DND-41 (cell line): Measurements from ENCODE around the gene ARHGAP8.

ENCODE experiments used
- ATAC-seq: fragments of 200-7000 bp; cut with Tn5 transposase; 3 replicates; pipeline ENCODE4 v1.9.1; 2021; ENCODE audit warnings: low read depth; ENCODE audit not compliant: insufficient read depth
- DNase-seq: peaks from one replicate; pipeline ENCODE4 v3.0.0-alpha.2; 2020
- H2AFZ ChIP-seq: 2 replicates; pipeline ENCODE4 v1.6.0; 2012; ENCODE audit warnings: low read depth, low read length
- H3K27ac ChIP-seq: 2 replicates; pipeline ENCODE4 v1.5.1; 2012; ENCODE audit warnings: low read length, inconsistent platforms
- H3K27me3 ChIP-seq: fragments of 200-600 bp; sonication (generic); 2 replicates; pipeline ENCODE4 v1.6.0; 2012; ENCODE audit warnings: low read length, mild to moderate bottlenecking, inconsistent platforms; ENCODE audit not compliant: insufficient read depth, poor library complexity
- H3K36me3 ChIP-seq: 2 replicates; pipeline ENCODE4 v1.5.1; 2012; ENCODE audit warnings: low read length, inconsistent platforms; ENCODE audit not compliant: insufficient read depth
- H3K4me1 ChIP-seq: 2 replicates; pipeline ENCODE4 v1.5.1; 2012; ENCODE audit warnings: mild to moderate bottlenecking, low read length; ENCODE audit not compliant: insufficient read depth
- H3K4me2 ChIP-seq: 2 replicates; pipeline ENCODE4 v1.6.0; 2012; ENCODE audit warnings: mild to moderate bottlenecking, moderate library complexity, low read length, inconsistent platforms; ENCODE audit not compliant: insufficient read depth
- H3K4me3 ChIP-seq, 2 experiments: fragments of 200-600 bp in 1 of 2; shearing (Covaris generic) in 1 of 2; 2 replicates each; pipeline ENCODE4 v1.5.1; 2012 to 2016; ENCODE audit warnings: inconsistent platforms in 2 of 2, low read length in 2 of 2, mild to moderate bottlenecking in 2 of 2, low read depth in 1 of 2, moderate library complexity in 1 of 2
- H3K79me2 ChIP-seq: 2 replicates; pipeline ENCODE4 v1.6.0; 2012; ENCODE audit warnings: low read length, inconsistent platforms; ENCODE audit not compliant: insufficient read depth
- H3K9ac ChIP-seq: 2 replicates; pipeline ENCODE4 v1.6.0; 2012; ENCODE audit warnings: low read depth, mild to moderate bottlenecking, inconsistent platforms, low read length, moderate library complexity
- H3K9me3 ChIP-seq: 2 replicates; pipeline ENCODE4 v1.5.1; 2012; ENCODE audit warnings: low read length, moderate library complexity, mild to moderate bottlenecking, inconsistent platforms; ENCODE audit not compliant: insufficient read depth, severe bottlenecking
- H4K20me1 ChIP-seq: 2 replicates; pipeline ENCODE4 v1.6.0; 2012; ENCODE audit warnings: low read length; ENCODE audit not compliant: insufficient read depth
- EZH2 ChIP-seq: IDR thresholded peaks from 3 replicates; pipeline ENCODE4 v1.6.1; 2012; ENCODE audit warnings: borderline replicate concordance, low read depth, mild to moderate bottlenecking, moderate library complexity, low read length, inconsistent platforms; ENCODE audit not compliant: severe bottlenecking
- TF ChIP-seq, protein P1 (sequence below): IDR thresholded peaks from 2 replicates; pipeline ENCODE4 v1.5.1; 2012; ENCODE audit warnings: borderline replicate concordance, low read length, moderate library complexity, mild to moderate bottlenecking; ENCODE audit not compliant: poor library complexity, severe bottlenecking; ENCODE audit errors: extremely low read depth

The ARHGAP8 gene

DNA sequence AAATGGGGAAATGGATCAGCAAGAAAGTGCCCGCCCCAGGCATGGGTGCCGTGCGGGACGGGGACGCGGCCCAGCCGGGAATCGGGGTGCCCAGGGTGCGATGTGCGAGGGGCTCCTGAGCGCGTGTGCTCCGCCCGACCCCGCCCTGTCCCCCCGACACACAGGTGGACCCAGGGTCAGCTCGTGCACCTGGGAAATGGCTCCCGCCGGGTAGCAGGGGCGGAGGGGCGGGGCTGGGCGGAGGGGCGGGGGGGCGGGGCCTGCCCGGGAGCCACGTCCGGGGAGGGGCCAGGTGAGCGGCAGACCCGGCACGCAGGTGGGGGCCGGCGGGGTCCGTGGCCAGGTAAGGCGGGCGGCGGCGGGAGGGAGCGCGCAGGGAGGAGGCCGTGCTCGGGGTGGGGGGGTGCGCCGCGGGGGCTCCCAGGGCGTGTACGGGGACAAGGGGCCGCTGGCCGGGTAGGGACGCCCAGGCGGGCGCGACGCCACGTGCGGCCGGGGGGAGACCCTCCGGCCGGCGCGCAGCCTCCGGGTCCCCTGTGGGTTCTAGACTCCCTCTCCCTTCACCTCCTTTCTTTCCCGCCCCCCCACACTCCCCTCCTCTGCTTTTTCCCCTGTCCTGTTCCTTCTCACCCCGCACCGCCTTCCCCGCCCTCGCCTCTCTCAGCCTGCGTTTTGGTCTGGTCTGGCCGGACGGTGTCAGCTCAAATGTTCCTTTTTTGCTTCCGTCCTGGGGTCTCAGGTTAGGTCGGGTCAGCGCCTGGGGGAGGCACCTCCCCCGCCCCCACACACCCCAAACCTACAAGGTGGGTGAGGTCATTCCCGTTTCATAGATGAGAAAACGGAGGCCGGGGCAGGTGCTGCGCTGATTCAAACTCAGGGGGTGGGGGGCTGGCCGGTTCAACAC is at the start of gene ARHGAP8:
ARHGAP8 (plus strand) TSS at position 291 of the 904 bp plus-strand sequence. CDS start 33,953 bp downstream, outside the sequence.
- no peak for DNase-seq

DNA sequence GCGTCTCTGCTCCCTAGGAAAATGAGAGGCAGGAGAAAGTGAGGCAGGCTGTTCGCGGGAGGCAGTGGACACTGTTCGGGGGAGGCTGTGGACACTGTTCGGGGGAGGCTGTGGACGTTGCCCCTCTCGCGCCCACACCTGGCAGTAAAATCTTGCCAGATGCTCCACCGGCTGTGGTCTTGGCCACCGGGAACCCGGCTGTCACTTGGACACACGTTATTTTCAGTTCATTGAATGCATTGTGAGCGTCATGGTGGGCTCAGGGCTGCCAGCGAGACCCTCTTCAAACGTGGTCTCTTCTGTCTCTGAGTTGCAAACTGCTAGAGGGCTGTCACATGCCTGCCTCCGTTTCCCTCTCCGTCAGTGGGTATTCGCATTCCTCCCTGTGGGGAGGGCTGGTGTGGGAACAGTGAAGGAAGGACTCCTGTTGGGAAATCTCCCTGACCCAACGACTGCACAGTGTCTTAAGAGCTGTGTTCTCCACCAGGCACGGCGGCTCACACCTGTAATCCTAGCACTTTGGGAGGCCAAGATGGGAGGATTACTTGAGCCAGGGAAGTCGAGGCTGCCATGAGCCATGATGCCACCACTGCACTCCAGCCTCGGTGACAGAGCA is 49.0 kb upstream of the ARHGAP8 start:
- Histone ChIP-seq H3K36me3 (no peaks in the 10 kb centered on the region), H3K79me2 (no peaks in the 10 kb centered on the region), H3K4me1 (peaks cover 21% of the 10 kb centered on the region), H4K20me1 (peaks cover 39% of the 10 kb centered on the region), H3K9ac (peak overlapping the region; percentile 60; the same call in 1 of the 2 replicates), H3K4me2 (peak overlapping the region; percentile 90), H3K27ac (no peak overlapping the region), H3K9me3 (no peaks in the 10 kb centered on the region), H2AFZ (no peak overlapping the region), H3K27me3 (peaks cover 27% of the 10 kb centered on the region), H3K4me3 (peak overlapping the region; percentile 45 to 68; a peak in 3 of 4 replicates)
- no peak for TF ChIP-seq EZH2
- TF ChIP-seq, protein P1, sequence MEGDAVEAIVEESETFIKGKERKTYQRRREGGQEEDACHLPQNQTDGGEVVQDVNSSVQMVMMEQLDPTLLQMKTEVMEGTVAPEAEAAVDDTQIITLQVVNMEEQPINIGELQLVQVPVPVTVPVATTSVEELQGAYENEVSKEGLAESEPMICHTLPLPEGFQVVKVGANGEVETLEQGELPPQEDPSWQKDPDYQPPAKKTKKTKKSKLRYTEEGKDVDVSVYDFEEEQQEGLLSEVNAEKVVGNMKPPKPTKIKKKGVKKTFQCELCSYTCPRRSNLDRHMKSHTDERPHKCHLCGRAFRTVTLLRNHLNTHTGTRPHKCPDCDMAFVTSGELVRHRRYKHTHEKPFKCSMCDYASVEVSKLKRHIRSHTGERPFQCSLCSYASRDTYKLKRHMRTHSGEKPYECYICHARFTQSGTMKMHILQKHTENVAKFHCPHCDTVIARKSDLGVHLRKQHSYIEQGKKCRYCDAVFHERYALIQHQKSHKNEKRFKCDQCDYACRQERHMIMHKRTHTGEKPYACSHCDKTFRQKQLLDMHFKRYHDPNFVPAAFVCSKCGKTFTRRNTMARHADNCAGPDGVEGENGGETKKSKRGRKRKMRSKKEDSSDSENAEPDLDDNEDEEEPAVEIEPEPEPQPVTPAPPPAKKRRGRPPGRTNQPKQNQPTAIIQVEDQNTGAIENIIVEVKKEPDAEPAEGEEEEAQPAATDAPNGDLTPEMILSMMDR: no peak
- no peak for ATAC-seq
- no peak for DNase-seq

More for the DNA sequence above, at the start of gene ARHGAP8:
- H3K36me3 ChIP-seq: no peaks in the 10 kb centered on the region
- no peaks in the 10 kb centered on the region for H3K4me1 ChIP-seq
- no peak within 1 kb of the TSS for H3K9ac ChIP-seq
- H4K20me1 ChIP-seq: no peaks in the 10 kb centered on the region
- TF ChIP-seq, protein P1: no peak
- no peak for TF ChIP-seq EZH2
- no peak within 1 kb of the TSS for H3K27ac ChIP-seq
- no peak within 1 kb of the TSS for H2AFZ ChIP-seq
- H3K27me3 ChIP-seq: no peaks in the 10 kb centered on the region
- H3K9me3 ChIP-seq: no peaks in the 10 kb centered on the region
- H3K79me2 ChIP-seq: no peaks in the 10 kb centered on the region
- H3K4me3 ChIP-seq: no peak within 1 kb of the TSS
- no peak within 1 kb of the TSS for H3K4me2 ChIP-seq
- ATAC-seq: no peak

- H3K9ac ChIP-seq: no peak overlapping the region
- TF ChIP-seq, protein P1: no peak
- TF ChIP-seq EZH2: no peak
- ATAC-seq (no peak), DNase-seq (no peak)
- H3K4me3 ChIP-seq: no peak overlapping the region
- H2AFZ ChIP-seq: no peak overlapping the region
- H4K20me1 ChIP-seq: peaks cover 41% of the 10 kb centered on the region
- H3K79me2 ChIP-seq: no peaks in the 10 kb centered on the region
- H3K36me3 ChIP-seq: no peaks in the 10 kb centered on the region
- no peaks in the 10 kb centered on the region for H3K9me3 ChIP-seq
- H3K4me1 ChIP-seq: peaks cover 21% of the 10 kb centered on the region
- peaks cover 25% of the 10 kb centered on the region for H3K27me3 ChIP-seq
- no peak overlapping the region for H3K4me2 ChIP-seq
- no peak overlapping the region for H3K27ac ChIP-seq
Observed at GRCh38 chr22:44704159-44705021, 48.0 kb upstream of the ARHGAP8 start.
